HG02870 (cell line): ENCODE measurements around the gene OXGR1.
"Not testable (repeated sequence)": the region's sequence is repeated elsewhere in the genome, so short reads cannot be mapped to it uniquely, and the experiment has no call there.

ENCODE experiments used
- ATAC-seq: cut with Tn5 transposase; IDR thresholded peaks from one replicate; pipeline ENCODE4 v1.9.1; 2021; ENCODE audit warnings: mild to moderate bottlenecking, moderate library complexity; ENCODE audit not compliant: unreplicated experiment

OXGR1 gene

DNA sequence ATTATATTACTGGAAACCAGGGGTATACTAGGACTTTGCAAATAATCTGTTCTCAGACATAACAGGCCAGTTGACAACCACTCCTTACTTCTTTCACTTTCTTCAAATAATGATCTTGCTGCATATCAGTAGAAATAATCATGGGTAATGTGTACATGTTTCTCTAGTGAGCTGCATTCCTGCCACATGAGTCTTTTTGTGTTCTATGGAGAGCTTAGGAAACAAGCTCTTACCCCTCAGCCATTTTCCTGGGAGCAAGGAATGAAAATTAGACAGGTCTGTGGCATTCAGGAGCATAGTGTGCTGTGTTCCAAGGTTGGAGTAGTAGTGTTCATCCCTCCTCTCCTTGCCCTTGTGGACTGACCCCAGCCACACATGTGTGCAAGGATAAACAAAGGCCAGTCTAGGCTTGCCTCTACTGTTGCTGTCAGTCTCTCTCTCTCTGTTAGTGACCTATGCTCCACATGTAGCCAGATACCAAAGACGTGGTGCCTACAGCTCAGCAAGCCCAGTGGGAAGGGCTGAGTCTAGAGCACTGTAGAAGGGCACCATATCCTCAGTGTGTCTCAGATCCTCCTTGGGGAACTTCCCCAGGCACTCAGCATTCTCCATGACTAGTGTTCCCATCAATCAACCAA, 11.5 kb upstream of the OXGR1 start:
- ATAC-seq = no peak

DNA sequence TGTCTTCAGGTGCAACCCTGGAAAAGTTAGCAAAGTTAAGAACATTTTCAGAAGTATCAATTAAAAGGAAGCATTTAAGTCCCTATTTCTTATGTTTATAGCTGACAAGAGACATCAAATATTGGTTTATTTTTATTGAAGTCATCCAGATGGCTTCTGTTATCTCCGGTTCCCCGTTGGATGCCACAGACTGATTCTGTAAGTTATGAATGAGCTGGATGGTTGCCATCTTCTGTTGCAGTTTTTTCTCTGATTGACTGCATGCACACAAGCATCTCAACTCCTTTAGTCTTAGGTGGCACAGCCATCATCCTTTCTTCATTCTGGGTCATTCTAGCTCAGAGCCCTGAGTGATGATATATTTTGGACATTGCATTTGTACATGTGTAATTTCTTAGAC, 10.6 kb upstream of the OXGR1 start:
- no peak for ATAC-seq

DNA sequence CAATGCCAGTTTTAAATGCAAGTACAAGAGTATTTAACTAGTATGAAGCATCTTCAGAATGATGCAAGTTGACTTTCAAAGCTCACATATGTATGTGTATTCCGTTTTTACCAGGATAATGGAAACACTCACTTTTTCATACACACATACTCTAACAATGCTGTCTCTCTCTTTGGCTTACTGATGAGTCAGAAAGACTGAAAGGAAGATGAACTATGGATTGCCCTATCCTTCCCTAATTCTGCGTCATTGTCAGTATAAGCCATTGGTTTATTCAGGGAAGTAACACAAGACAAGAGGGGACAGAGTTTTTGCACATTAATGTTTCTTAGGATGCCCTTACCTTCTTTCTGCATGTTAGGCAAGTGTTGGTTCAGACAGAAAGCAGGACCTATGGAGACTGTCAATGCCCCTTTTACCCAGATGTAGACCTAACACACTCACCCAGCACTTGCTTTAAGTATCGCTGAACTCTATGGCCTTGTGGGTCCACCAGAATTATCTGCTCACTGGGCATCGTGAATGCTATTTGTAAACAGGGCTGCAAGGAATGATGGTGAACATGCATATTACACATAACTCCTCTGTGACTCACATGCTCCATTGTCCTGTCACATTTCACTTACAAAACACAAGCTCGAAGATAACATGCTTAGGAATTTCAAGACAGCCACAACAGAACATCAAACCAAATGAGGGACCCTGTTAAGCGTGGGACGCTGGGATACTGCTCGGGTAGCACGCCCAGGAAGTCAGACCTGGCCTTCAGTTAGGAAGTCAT, 10.0 kb upstream of the OXGR1 start:
- no peak for ATAC-seq

DNA sequence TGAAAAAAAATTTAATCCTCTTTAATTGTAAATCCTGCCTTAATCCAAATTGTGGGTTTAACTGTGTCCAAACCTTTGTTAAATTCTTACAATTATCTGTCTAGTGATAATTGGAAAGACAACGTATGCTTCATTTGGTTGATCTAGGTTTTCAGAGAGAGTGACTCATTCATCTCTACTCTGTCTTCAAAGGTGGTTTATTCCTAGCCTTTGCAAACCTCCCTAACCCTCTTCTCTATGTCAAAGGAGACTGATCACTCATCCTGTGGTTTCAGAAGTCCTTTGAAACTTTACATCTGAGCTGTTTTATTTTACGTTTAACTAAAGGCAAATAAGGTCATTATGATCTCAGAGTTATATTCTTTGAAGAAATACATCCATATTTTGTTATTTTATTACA, 8.8 kb upstream of the OXGR1 start:
- no peak for ATAC-seq

DNA sequence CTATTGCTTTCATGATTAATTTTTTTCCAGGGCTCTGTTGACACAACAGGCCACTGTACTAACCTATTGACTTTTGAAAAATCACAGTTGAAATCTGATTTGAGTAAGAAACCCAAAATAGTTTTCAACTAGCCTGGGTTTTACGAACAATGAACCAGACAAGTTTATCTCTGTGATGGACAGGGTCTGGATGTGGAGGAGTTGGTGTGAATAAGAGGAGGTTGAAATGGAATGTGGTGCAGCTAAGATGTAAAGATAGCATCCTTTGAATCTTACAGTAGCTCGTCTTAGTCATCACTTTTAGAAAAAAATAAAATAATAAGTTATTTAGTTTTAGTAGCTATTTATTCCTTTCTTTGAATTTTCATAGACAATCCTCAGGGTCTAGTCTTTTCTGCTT, 8.3 kb upstream of the OXGR1 start:
- ATAC-seq = no peak

DNA sequence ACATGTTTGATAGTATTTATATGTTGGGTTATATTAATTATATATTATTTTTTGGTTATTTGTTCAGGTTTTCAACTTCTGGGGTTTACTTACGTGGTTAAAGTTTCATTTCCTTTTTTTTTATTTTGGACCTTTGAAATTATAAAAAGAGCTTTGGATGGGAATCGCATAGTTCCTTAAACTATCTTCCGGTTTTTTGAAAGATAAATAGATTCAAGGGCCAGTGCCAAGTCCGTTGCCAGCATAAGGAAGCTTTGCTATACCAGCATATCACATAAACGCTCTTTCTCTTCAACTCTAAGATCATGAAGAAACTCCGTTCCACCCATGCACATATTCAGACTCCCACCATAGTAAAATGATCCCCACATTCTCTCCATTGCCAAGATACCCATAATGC, 7.4 kb upstream of the OXGR1 start:
- no peak for ATAC-seq

DNA sequence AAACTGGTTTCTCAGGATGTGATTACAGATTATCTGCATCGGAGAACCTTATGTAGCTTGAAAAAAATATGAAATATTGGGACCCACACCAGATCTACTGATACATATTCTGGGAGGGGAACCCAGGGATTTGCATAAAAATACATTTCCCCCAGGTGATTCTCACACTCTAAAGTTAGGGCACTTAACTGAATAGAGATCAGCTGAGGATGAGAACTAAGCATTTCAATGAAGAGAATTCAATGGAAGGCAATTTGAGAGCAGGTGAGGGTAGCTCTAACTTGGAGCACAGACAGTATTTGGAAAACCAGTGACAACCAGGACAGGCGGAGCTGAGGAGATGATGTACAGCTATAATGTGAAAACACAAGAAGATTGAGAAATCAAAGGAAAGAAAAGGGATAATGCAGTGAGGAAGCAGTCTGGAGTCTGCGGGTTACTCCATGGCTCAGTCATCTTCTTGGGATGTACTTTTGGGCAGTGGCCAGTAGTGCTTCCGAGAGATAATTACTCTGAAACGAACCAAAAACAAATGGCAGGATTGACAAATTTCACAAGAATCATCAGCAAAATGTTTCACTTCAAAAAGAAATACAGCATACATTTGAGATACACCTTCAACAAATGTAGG, 6.1 kb upstream of the OXGR1 start:
- ATAC-seq = no peak

DNA sequence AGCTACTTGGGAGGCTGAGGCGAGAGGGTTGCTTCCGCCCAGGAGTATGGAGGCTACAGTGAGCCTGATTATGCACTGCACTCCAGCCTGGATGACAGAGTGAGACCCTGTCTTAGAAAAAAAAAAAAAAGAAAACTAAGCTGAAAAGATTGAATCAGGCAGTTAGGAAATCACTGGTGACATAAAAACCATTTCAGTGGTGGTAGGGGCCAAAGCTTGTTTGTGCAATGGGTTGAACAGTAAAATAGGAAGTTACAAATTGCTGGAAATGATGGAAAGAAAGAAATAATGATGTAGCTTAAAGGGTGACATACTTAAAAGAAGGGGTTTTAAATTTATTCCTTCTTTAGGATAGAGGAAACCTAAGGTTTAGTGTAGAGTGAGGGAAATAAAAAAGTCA, 4.8 kb upstream of the OXGR1 start:
- no peak for ATAC-seq

DNA sequence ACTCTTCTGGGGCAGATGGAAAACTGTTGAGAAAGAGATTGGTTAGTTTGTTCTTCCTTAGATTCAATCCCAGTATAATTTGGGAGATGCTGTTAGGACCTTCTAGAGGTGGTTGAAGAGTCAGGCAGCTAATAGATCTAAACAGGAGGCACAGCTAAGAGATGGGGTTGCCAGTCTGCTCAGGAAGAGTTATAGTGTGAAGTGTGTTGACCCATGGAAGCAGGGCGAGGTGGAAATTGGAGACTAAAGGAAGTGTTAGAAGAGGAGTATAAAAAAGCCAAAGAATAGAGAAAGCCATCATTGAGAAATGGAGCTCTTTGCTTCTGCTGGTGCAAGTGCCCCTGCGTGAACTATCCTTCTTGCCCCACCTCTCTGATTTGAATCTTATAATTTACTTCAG, 3.8 kb upstream of the OXGR1 start:
- ATAC-seq = no peak

DNA sequence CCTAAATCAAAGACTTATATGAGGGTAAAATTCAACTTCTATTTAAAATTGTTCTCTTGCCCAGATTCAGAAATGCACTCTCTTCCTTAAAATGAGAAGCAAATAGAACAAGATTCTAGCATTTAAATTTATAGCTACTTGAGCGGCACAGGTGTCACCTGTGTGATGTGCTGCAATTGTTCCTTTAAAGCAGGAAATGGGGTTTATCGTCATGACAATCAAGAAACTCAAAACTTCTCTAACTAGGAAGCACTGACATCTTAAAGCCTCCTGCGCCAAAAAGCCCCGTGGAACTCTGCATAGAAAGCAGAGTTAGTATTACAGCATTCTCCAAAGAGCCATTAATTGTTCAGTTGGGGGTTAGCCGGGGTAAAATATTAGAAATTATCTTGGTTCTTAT, 2.6 kb upstream of the OXGR1 start:
- no peak for ATAC-seq

DNA sequence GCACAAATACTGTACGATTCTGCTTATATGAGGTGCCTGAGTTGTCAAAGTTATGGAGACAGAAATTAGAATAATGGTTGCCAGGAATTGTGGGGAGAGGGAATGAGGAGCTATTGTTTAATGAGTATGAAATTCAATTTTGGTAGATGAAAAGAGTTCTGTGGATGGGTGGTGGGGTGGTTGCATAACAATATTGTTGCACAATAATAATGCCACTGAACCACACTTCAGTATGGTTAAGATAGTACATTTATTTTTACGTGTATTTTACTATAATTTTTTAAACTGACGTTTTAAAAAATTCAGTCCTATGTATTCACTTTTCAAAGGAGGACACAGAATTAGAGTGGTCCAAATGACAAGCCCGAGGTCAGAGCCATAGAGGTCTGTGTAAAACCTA, 1.8 kb upstream of the OXGR1 start:
- ATAC-seq = no peak

DNA sequence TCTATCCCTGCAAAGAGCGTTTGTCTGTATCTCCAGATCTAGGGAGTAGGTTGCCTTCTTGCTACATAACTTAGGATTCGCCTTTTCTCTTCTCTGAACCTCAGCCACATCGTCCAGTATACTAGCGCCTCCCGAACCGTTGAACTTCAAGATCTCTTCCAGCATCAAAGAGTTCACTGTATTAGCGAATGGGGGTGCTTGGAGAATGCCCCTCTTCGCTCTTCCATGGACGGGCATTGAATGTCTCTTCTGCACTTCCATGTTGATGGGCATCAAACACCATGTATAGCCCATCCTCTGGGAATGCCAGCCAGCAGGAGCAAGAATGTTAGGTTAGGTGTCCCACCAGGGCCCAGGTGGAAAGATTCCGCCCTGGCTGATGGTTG, 575 bp upstream of the OXGR1 start:
- ATAC-seq = no peak

DNA sequence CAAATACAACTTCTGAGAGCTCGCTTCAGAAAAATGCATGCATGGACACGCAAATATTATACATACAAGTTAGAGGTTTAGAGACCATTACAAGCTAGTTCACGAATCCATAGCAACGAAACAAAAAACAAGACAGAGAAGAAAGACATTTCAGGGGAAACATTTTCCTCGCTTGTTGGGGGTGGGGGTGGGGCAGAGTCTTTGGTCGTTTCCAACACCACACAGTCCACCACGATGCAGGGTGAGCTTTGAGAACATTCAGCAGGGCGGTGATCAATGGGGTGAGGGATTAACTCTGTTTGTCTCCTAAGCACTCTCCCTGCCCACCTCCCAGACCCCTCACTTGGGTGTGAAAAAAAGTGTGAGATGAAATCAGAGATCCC, 651 bp downstream of the OXGR1 start:
- no peak for ATAC-seq

DNA sequence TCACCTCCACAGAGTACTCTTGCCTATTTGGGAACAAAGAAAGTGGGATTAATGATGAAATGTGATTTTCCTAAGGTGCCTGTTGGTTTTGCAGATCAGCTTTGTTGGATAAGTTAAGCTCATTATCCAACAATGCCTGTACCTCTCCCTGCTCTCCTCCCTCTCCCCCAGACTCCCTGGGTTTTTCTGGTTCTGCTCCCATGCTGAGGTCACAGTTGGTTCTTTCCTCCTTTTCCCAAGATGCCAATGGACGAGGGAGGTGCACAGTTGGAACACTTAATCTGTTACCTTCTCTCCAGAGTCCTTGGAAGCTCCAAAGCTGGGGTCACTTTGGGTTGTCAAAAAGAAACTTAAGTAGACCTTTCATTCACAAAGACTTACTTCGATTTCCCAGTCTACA, 1.6 kb downstream of the OXGR1 start:
- ATAC-seq = no peak

DNA sequence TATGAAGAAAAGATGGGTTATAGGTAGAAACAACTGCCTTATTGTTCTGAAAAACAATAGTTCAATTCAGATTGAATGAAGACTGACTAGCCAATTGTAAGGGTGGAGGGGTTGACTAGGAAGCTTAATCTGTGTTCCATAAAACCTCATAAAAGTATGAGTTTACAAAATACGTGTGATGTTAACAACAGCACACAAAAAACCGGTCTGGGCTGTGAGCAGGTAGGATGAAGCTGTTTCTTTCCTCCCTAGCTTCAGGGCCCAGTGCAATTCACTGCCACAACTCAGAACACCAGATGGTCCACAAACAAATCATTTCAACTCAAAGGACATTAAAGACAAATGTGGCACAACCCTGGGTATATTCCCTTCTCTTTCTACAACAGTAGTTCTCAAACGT, 3.2 kb downstream of the OXGR1 start:
- no peak for ATAC-seq

DNA sequence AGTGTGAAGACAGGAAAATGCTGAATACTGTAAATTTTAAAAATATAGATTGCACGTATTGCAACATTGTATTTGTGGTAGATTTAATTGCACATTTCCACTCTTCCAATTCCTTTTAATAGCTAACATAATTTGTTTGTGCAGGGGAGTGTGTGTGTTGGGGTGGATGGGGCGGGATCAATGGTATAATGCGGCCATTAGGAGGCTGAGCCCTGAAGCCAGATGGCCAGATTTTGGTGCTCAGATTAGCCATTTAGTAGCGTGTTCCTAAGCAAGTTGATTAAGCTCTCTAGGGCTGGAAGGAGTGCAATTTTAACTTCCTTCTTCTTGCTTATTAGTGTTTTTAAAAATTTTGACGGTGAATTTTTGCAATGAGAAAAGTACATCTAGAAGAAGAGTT, 5.8 kb downstream of the OXGR1 start:
- no peak for ATAC-seq

DNA sequence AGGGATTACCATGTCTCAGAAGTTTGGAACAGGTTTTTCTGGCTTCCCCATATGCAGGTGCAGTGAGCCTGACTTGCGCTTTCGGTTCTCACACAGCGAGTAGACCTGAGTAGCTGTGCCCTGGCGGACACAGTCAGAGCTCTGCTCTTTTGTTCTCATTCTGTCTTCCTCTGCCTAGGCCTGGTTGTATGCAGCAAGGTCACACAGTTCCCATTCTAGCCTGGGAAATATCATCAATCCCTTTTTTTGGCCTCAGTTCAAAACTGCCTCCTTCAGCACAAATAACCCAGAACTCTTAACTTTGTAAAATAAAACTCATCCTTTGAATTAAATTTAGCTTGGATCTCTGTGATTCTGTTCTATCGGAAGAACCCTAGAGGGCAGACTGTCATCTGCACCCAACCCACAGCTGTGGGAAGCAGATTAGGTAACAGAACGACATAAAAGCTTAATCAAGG, 10.2 kb downstream of the OXGR1 start:
- peak; percentile 100 for ATAC-seq

DNA sequence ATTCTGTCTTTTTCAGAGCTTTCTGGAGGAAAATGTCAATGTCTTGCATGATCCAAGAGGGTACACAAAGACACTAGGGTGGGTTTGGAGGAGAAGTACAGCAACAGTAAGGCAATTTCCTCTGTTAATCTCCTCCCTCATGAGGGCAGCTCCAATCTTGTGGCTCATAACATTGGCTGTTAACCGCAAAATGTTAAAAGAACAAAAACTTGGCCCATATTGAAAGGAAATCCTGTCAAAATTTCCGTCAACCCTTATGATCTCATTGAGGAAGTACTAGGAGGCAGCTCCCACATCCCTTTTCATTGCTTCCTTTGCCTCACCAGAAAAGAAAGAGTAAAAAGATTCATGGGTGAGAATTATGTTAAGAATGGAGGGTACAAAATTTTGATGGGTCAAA, 11.6 kb downstream of the OXGR1 start:
- no peak for ATAC-seq

DNA sequence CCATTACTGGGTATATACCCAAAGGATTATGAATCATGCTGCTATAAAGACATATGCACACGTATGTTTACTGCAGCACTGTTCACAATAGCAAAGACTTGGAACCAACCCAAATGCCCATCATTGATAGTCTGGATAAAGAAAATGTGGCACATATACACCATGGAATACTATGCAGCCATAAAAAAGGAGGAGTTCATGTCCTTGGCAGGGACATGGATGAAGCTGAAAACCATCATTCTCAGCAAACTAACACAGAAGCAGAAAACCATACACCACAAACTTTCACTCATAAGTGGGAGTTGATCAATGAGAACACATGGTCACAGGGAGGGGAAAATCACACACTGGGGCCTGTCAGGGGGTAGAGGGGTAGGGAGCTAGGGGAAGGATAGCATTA, 14.4 kb downstream of the OXGR1 start:
- not testable (repeated sequence) for ATAC-seq

DNA sequence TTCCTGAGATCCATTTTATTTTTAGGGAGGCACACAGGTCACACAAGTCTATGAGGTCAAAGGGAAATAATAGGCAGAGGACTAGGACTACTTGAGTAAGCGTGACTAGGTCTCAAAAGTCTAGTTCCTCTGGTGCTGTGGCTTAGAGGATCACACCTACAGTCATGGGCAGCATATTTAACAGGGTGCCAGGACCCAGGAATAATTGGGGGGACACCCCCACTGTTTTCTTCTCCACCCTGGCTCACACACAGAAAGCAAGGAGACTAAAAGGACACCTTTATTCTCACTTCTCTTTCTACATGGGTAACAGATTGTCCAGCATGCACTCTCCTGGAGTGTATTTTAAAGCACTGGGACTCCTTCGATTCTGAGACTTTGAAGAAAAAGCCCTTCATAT, 26.2 kb downstream of the OXGR1 start:
- ATAC-seq = no peak

DNA sequence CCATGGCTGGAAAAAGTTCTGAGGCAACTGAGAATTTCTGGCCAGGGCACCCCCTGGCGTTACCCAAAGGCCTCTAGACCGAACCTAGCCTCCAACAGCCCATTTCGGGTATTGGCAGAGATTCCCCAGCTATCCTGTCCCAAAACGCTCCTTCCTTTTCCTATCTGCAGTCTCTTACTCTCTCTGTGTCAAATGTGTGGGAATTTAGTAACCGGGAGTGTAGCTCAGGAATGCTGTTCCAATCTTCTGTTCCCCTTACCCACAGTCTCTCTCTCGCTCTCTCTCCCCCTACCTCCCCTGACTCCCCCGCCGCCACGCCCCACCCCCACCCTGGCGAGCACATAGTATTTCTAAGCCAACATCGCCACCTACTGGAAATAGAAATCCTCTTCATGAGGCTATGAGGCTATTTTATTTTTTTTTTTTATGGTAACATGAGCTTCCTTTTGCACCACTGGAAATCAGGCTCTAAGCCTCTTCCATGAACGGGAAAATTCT, 27.0 kb downstream of the OXGR1 start:
- no peak for ATAC-seq

DNA sequence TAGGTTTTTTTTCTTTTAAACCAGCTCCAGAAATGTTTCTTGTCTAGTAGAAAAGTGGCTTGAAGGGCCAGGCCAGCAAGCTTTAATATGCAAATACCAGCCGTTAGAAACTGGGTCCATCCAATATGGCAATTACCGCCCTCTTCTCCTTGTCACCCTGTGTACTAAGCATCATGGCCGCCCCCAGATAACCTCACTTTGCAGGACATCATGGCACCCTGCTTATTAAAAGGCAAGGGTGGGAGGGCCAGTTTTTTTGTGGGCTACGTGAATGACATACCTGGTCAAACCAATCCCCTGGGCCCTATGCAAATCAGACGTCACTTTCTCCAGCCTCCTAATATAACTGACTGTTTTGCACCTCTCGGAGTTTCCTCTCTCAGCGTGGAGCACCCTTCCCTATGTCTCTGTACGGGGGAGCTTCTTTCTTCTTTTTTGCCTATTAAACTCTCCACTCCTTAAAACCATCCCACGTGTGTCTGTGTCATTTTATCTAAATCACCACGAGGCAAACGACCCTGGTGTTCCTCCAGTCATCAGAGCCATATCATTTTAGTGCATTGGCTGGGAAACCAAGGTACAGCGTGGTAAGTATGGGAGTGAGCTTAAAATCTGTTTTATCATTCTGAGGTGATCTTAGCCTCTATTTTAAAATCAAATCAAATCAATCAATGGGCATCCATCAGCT, 27.7 kb downstream of the OXGR1 start:
- ATAC-seq = no peak
